NT2/D1 (cell line): ENCODE results near the gene OAS2.

Experiments
- SUZ12 ChIP-seq: IDR thresholded peaks from 2 replicates; pipeline ENCODE4 v1.6.1; 2011; ENCODE audit not compliant: insufficient read length, insufficient read depth; ENCODE audit errors: extremely low read depth
- YY1 ChIP-seq: IDR thresholded peaks from 2 replicates; pipeline ENCODE4 v1.6.1; 2011; ENCODE audit not compliant: insufficient read length, insufficient read depth

- no peak for TF ChIP-seq YY1
- TF ChIP-seq SUZ12: no peak
Measured at GRCh38 chr12:113040722-113041171, 62.4 kb downstream of the OAS2 start.
